NCI-H345 (cell line): Measurements from ENCODE around the gene ZP1.
"Not testable (repeated sequence)": the region's sequence is repeated elsewhere in the genome, so short reads cannot be mapped to it uniquely, and the experiment has no call there.

Experiments
- DNase-seq: peaks from one replicate; lab custom pipeline; 2025; lab: John Stamatoyannopoulos, UW

Gene ZP1

GRCh38 chr11:60878245-60879101, 11.1 kb downstream of the ZP1 start:
- DNase-seq = no peak

GRCh38 chr11:60879104-60879503, 11.8 kb downstream of the ZP1 start:
- no peak for DNase-seq

GRCh38 chr11:60879971-60880588, 12.7 kb downstream of the ZP1 start:
- DNase-seq = no peak

GRCh38 chr11:60880643-60881282, 13.4 kb downstream of the ZP1 start:
- peak; percentile 57 for DNase-seq

GRCh38 chr11:60887556-60887955, 20.2 kb downstream of the ZP1 start:
- DNase-seq = peak; percentile 18

- DNase-seq = no peak
Observed at GRCh38 chr11:60889869-60890311, 22.5 kb downstream of the ZP1 start.

- DNase-seq = no peak
Observed at GRCh38 chr11:60890696-60891095, 23.4 kb downstream of the ZP1 start.

GRCh38 chr11:60891103-60891741, 23.9 kb downstream of the ZP1 start:
- no peak for DNase-seq

GRCh38 chr11:60895687-60896086, 28.3 kb downstream of the ZP1 start:
- DNase-seq = no peak

GRCh38 chr11:60897496-60897895, 30.2 kb downstream of the ZP1 start:
- DNase-seq = no peak

- peak; percentile 46 for DNase-seq
Observed at GRCh38 chr11:60899046-60899936, 31.9 kb downstream of the ZP1 start.

- no peak for DNase-seq
Observed at GRCh38 chr11:60899977-60900376, 32.6 kb downstream of the ZP1 start.

- no peak for DNase-seq
Observed at GRCh38 chr11:60900673-60901404, 33.5 kb downstream of the ZP1 start.

- DNase-seq = no peak
Observed at GRCh38 chr11:60902625-60903024, 35.3 kb downstream of the ZP1 start.

- peak; percentile 43 for DNase-seq
Observed at GRCh38 chr11:60905047-60905446, 37.7 kb downstream of the ZP1 start.

GRCh38 chr11:60905551-60906113, 38.3 kb downstream of the ZP1 start:
- DNase-seq = no peak

- DNase-seq = peak; percentile 98
Observed at GRCh38 chr11:60906132-60906972, 39.0 kb downstream of the ZP1 start, which contains the start of gene PRPF19. TSS of gene PRPF19 (minus strand) at chr11:60906585. CDS start at chr11:60906382, 203 bp downstream.

- no peak for DNase-seq
Observed at GRCh38 chr11:60908803-60909202, 41.5 kb downstream of the ZP1 start.

- not testable (repeated sequence) for DNase-seq
Observed at GRCh38 chr11:60909680-60910280, 42.4 kb downstream of the ZP1 start.
